GM06990 (cell line): Measurements from ENCODE around the gene PLK5.

Experiments used
- DNase-seq: peaks from one replicate; pipeline ENCODE4 v3.0.0-alpha.2; 2011; ENCODE audit not compliant: insufficient read length; ENCODE audit errors: extremely low read depth
- H3K27me3 ChIP-seq: replicated peaks from 2 replicates; pipeline ENCODE4 v1.6.0; 2011; ENCODE audit warnings: low read length; ENCODE audit not compliant: control insufficient read depth, insufficient read depth
- H3K36me3 ChIP-seq: 2 replicates; pipeline ENCODE4 v1.5.1; 2011; ENCODE audit warnings: low read length; ENCODE audit not compliant: control insufficient read depth, insufficient read depth
- H3K4me3 ChIP-seq: replicated peaks from 2 replicates; pipeline ENCODE4 v1.5.1; 2011; ENCODE audit warnings: low read depth, mild to moderate bottlenecking, control low read depth, low read length
- CTCF ChIP-seq: IDR thresholded peaks from 2 replicates; pipeline ENCODE4 v1.5.1; 2011; ENCODE audit warnings: low read length, control low read depth, mild to moderate bottlenecking, inconsistent platforms; ENCODE audit not compliant: insufficient read depth, poor library complexity, severe bottlenecking

The PLK5 gene

GRCh38 chr19:1507192-1507660, 16.7 kb upstream of the PLK5 start:
- DNase-seq: no peak
- TF ChIP-seq CTCF: no peak
- Histone ChIP-seq H3K36me3 (no peaks in the 10 kb centered on the region), H3K4me3 (no peak overlapping the region), H3K27me3 (no peaks in the 10 kb centered on the region; the same call in 1 of the 2 replicates)

DNA sequence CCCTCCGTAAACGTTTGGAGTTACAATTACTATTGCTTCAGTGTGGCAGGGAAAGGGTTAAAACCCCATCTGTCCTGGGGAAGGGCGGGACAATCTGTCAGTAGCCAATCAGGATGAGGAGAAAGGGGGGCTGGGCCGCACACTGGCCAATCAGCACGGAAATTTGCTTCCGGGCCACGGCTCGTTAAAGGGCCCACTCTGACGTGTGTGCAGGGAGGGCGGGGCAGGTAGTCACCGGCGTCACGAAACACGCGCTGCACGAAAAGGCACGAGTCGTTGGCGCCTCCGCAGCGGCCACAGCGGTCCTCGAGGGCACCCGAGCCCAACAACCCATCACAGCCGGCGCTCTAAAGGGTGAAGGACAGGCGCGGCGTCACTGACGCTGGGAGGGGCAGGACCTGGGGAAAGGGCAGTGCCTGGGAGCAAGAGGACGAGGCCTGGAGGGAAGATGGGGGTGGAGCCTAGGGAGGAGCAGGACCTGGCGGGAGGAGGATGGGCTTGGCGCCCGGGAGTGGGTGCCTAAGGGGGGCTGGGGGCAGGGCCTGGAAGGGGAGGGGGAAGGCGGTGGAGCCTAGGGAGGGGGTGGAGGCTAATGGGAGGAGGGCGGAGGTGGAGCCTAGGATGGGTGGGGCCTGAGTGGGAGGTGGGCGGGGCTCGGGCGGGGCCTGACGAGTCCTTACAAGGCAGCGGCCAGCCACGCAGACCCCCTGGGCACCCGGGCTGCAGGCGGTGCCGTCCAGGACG, 15.9 kb upstream of the PLK5 start:
- no peaks in the 10 kb centered on the region for H3K36me3 ChIP-seq
- peak; percentile 80 for DNase-seq
- H3K4me3 ChIP-seq: peak overlapping the region; percentile 48
- no peak for TF ChIP-seq CTCF
- H3K27me3 ChIP-seq: no peaks in the 10 kb centered on the region; the same call in 1 of the 2 replicates

DNA sequence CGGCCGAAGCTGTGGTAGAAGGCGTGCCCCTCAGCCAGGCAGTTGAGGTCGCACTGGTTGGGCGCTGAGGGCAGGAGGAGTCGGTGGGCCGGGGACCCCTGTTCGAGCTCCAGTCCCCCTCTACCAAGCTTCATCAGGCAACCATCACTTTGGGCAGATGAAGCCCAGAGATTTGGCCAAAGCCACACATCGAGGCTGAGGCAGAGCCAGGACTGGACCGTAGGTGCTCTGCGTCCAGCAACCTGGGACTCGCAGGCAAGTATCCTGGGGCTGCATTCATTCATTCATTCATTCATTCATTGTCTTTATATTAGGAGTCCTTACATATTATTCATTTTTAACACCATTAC, 15.4 kb upstream of the PLK5 start:
- no peaks in the 10 kb centered on the region for H3K36me3 ChIP-seq
- no peak for TF ChIP-seq CTCF
- no peaks in the 10 kb centered on the region; the same call in 1 of the 2 replicates for H3K27me3 ChIP-seq
- DNase-seq: no peak
- H3K4me3 ChIP-seq: no peak overlapping the region

GRCh38 chr19:1509602-1510441, 14.1 kb upstream of the PLK5 start:
- no peak for TF ChIP-seq CTCF
- Histone ChIP-seq H3K4me3 (no peak overlapping the region), H3K27me3 (no peaks in the 10 kb centered on the region; the same call in 1 of the 2 replicates), H3K36me3 (no peaks in the 10 kb centered on the region)
- DNase-seq: no peak

- Histone ChIP-seq H3K27me3 (no peaks in the 10 kb centered on the region; the same call in 1 of the 2 replicates), H3K4me3 (no peak overlapping the region), H3K36me3 (no peaks in the 10 kb centered on the region)
- TF ChIP-seq CTCF: no peak
- no peak for DNase-seq
Measured at GRCh38 chr19:1510442-1510806, 13.5 kb upstream of the PLK5 start.
